IPS DF 19.7 (cell line): ENCODE measurements around the gene ERH.
A peak's percentile ranks its signal among the peaks of the same experiment; 100 is the strongest.
"Not testable (repeated sequence)": the region's sequence is repeated elsewhere in the genome, so short reads cannot be mapped to it uniquely, and the experiment has no call there.

Experiments used
- DNase-seq: peaks from one replicate; pipeline ENCODE4 v3.0.0-alpha.2; 2013; ENCODE audit warnings: low read depth, low spot score

Gene ERH

GRCh38 chr14:69398053-69398817 lies at the start of gene ERH, which contains the start of gene SLC39A9:
TSS of gene ERH (minus strand) at chr14:69398299. CDS start at chr14:69398233, 66 bp downstream.
TSS of gene SLC39A9 (plus strand) at chr14:69398692. CDS start at chr14:69399370, 678 bp downstream.
- peak; percentile 92 for DNase-seq

GRCh38 chr14:69443296-69443805 lies 45.3 kb upstream of the ERH start:
- DNase-seq = no peak

- DNase-seq = no peak
These were observed 43.8 kb upstream of the ERH start for GRCh38 chr14:69441948-69442347.

- DNase-seq = no peak
These were observed 41.6 kb upstream of the ERH start for GRCh38 chr14:69439521-69440270.

GRCh38 chr14:69432364-69432763 lies 34.3 kb upstream of the ERH start:
- DNase-seq = no peak

- DNase-seq = no peak
These were observed 32.3 kb upstream of the ERH start for GRCh38 chr14:69430306-69430939.

GRCh38 chr14:69429643-69430042 lies 31.5 kb upstream of the ERH start:
- no peak for DNase-seq

- no peak for DNase-seq
These were observed 30.3 kb upstream of the ERH start for GRCh38 chr14:69428289-69428998.

- DNase-seq = no peak
These were observed 29.5 kb upstream of the ERH start for GRCh38 chr14:69427596-69427995.

GRCh38 chr14:69424149-69424923 lies 26.2 kb upstream of the ERH start:
- DNase-seq = no peak

GRCh38 chr14:69423279-69423678 lies 25.2 kb upstream of the ERH start:
- DNase-seq = no peak

GRCh38 chr14:69416087-69416486 lies 18.0 kb upstream of the ERH start:
- DNase-seq = not testable (repeated sequence)

- no peak for DNase-seq
These were observed 15.4 kb upstream of the ERH start for GRCh38 chr14:69413483-69413882.

GRCh38 chr14:69408331-69408960 lies 10.3 kb upstream of the ERH start:
- no peak for DNase-seq

GRCh38 chr14:69405762-69406161 lies 7.7 kb upstream of the ERH start:
- no peak for DNase-seq

- no peak for DNase-seq
These were observed 6.8 kb upstream of the ERH start for GRCh38 chr14:69404883-69405282.

GRCh38 chr14:69404478-69404877 lies 6.4 kb upstream of the ERH start:
- no peak for DNase-seq

GRCh38 chr14:69401841-69402240 lies 3.7 kb upstream of the ERH start:
- DNase-seq = no peak

- DNase-seq = no peak
These were observed 2.1 kb upstream of the ERH start for GRCh38 chr14:69400154-69400553.

- no peak for DNase-seq
These were observed 1.7 kb upstream of the ERH start for GRCh38 chr14:69399750-69400149.
